ENCODE data around the gene OGFOD2.

OGFOD2 gene

DNA sequence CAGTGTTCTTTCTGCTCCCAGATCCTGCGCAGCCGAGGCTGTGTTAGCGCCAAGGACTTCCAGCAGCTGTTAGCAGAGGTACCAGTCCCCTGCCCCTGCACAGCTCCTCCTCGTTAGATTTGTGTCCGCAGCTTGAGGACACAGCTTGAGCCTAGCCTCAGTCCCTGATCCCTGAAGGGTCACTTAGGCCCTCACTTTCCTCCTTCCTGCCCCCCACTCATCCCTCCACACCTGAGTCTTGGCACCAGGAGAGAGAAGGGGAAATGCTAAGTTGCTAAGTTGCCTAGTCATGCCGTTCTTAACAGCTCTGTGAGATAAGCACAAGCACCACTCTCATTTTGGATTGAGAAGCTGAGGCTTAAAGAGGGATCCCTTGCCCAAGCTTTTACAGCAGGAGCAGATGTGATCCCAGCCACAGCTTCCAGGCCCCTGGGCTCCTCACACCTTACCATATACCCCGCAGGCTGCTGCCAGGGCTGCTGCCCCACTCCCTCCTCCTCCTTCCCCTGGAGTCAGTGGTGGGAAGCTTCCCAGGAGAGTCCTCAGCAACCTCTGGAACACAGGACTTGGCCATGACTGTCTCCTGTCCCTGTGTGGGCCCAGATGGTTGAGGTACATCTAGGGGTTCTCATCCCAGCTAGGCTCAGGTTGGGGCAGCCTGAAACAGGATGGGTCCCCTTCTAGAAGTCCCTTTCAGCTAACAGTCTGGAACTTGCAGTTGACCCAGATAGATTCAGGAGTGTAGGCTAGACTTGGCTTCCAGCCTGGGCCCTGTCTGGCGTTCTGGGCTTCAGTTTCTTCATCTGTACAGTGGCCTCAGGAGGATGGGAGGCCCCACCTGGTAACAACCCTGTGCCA is 975 bp downstream of the OGFOD2 start:
- TF ChIP-seq FOXP2 (optimal IDR thresholded peaks at IDR 0.05; ENCODE audit: borderline replicate concordance, extremely low read depth, extremely low read length, insufficient read depth) (no peak), SIN3A (IDR thresholded peaks at IDR 0.05; ENCODE audit: borderline replicate concordance, insufficient read depth, low read length) (no peak), TAF1 (IDR thresholded peaks at IDR 0.05; ENCODE audit: borderline replicate concordance, insufficient read depth, low read length) (no peak), POLR2AphosphoS5 (IDR thresholded peaks at IDR 0.05; ENCODE audit: low read depth, low read length) (no peak)
- TF ChIP-seq, protein P1, sequence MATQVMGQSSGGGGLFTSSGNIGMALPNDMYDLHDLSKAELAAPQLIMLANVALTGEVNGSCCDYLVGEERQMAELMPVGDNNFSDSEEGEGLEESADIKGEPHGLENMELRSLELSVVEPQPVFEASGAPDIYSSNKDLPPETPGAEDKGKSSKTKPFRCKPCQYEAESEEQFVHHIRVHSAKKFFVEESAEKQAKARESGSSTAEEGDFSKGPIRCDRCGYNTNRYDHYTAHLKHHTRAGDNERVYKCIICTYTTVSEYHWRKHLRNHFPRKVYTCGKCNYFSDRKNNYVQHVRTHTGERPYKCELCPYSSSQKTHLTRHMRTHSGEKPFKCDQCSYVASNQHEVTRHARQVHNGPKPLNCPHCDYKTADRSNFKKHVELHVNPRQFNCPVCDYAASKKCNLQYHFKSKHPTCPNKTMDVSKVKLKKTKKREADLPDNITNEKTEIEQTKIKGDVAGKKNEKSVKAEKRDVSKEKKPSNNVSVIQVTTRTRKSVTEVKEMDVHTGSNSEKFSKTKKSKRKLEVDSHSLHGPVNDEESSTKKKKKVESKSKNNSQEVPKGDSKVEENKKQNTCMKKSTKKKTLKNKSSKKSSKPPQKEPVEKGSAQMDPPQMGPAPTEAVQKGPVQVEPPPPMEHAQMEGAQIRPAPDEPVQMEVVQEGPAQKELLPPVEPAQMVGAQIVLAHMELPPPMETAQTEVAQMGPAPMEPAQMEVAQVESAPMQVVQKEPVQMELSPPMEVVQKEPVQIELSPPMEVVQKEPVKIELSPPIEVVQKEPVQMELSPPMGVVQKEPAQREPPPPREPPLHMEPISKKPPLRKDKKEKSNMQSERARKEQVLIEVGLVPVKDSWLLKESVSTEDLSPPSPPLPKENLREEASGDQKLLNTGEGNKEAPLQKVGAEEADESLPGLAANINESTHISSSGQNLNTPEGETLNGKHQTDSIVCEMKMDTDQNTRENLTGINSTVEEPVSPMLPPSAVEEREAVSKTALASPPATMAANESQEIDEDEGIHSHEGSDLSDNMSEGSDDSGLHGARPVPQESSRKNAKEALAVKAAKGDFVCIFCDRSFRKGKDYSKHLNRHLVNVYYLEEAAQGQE (IDR thresholded peaks at IDR 0.05; ENCODE audit: insufficient read depth in 1 of 2, low read depth in 2 of 2, low read length in 2 of 2): no peak

DNA sequence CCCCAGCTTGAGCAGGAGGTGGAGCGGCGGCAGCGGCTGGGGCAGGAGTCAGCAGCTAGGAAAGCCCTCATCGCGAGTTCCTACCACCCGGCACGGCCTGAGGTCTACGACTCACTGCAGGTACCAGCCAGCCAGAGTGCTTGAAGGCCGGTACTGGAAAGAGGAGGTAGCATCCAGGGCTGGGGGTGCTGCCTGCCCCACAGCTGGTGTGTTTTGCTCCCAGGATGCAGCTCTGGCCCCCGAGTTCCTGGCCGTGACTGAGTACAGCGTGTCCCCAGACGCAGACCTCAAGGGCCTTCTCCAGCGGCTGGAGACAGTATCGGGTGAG is 1.6 kb downstream of the OGFOD2 start:
- TF ChIP-seq FOXP2 (optimal IDR thresholded peaks at IDR 0.05; ENCODE audit: borderline replicate concordance, extremely low read depth, extremely low read length, insufficient read depth) (no peak), TAF1 (IDR thresholded peaks at IDR 0.05; ENCODE audit: borderline replicate concordance, insufficient read depth, low read length) (no peak), SIN3A (IDR thresholded peaks at IDR 0.05; ENCODE audit: borderline replicate concordance, insufficient read depth, low read length) (no peak), POLR2AphosphoS5 (IDR thresholded peaks at IDR 0.05; ENCODE audit: low read depth, low read length) (no peak)

- TF ChIP-seq SIN3A (IDR thresholded peaks at IDR 0.05; ENCODE audit: borderline replicate concordance, insufficient read depth, low read length) (no peak), TAF1 (IDR thresholded peaks at IDR 0.05; ENCODE audit: borderline replicate concordance, insufficient read depth, low read length) (no peak), POLR2AphosphoS5 (IDR thresholded peaks at IDR 0.05; ENCODE audit: low read depth, low read length) (no peak), FOXP2 (optimal IDR thresholded peaks at IDR 0.05; ENCODE audit: borderline replicate concordance, extremely low read depth, extremely low read length, insufficient read depth) (no peak)
- TF ChIP-seq, protein P1 (IDR thresholded peaks at IDR 0.05; ENCODE audit: insufficient read depth in 1 of 2, low read depth in 2 of 2, low read length in 2 of 2): no peak
Observed at GRCh38 chr12:122977153-122977552, 2.1 kb downstream of the OGFOD2 start.

DNA sequence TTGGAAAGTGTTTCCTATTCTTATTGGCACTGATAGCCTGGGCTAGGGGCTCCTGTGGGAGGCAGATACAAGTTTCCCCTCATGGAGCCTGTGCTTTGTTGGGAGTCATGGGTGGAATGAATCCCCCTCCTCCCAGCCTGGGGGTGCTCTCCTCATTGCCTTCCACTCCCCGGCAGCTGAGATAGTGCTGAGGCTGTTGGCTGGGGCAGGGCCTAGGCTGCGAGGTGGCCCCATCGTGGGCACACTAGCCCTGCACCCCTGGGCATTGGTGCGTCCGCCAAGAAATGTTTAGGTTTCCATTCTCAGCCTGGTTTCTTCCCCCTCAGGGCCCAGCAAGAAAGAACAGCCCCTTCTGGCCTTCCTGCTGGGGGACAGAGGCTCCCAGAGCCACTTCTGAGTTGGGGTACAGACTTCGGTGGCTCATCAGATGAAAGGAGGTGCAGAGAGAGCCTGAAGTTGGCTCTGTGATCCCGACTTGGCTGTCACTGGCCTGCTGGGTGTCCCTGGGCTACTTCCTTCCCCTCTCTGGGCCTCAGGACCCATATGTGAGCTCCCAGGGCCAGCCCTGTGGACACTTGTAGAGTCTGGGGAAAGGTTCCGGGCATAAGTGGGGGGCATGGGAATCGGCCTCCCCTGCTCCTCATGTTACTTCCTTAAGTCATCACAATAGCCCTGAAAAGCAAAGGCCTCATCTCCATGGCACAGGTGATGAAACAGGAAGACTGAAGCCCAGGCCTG is 2.8 kb downstream of the OGFOD2 start:
- TF ChIP-seq FOXP2 (optimal IDR thresholded peaks at IDR 0.05; ENCODE audit: borderline replicate concordance, extremely low read depth, extremely low read length, insufficient read depth) (no peak), POLR2AphosphoS5 (IDR thresholded peaks at IDR 0.05; ENCODE audit: low read depth, low read length) (no peak), TAF1 (IDR thresholded peaks at IDR 0.05; ENCODE audit: borderline replicate concordance, insufficient read depth, low read length) (no peak), SIN3A (IDR thresholded peaks at IDR 0.05; ENCODE audit: borderline replicate concordance, insufficient read depth, low read length) (no peak)
- TF ChIP-seq, protein P1 (IDR thresholded peaks at IDR 0.05; ENCODE audit: insufficient read depth in 1 of 2, low read depth in 2 of 2, low read length in 2 of 2): no peak

DNA sequence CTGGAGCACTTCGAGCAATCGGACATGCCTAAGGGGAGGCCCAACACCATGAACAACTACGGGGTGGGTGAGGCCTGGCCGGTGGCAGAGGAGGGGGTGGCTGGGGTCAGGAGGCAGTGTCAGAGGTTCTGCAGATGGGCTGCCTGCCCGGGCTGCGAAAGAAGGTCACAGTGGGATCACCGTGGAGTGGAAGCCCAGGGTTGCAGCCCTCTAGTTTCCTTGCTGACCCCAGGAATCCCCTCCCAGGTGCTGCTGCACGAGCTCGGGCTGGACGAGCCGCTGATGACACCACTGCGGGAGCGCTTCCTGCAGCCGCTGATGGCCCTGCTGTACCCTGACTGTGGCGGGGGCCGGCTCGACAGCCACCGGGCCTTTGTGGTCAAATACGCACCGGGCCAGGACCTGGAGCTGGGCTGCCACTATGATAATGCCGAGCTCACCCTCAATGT is 3.5 kb downstream of the OGFOD2 start:
- TF ChIP-seq, protein P1 (IDR thresholded peaks at IDR 0.05; ENCODE audit: insufficient read depth in 1 of 2, low read depth in 2 of 2, low read length in 2 of 2): no peak
- TF ChIP-seq TAF1 (IDR thresholded peaks at IDR 0.05; ENCODE audit: borderline replicate concordance, insufficient read depth, low read length) (no peak), SIN3A (IDR thresholded peaks at IDR 0.05; ENCODE audit: borderline replicate concordance, insufficient read depth, low read length) (no peak), POLR2AphosphoS5 (IDR thresholded peaks at IDR 0.05; ENCODE audit: low read depth, low read length) (no peak)

All from PFSK-1 (cell line).